ENCODE results near the gene PCBP3. TPM values are rescaled to one million over a fixed set of nuclear protein-coding genes. Genes with fewer than 3 reads are reported as not detected.

PCBP3 gene
- total RNA-seq, 6 experiments from 2014 or later: 0.37 to 1.5 (median 0.69) TPM

DNA sequence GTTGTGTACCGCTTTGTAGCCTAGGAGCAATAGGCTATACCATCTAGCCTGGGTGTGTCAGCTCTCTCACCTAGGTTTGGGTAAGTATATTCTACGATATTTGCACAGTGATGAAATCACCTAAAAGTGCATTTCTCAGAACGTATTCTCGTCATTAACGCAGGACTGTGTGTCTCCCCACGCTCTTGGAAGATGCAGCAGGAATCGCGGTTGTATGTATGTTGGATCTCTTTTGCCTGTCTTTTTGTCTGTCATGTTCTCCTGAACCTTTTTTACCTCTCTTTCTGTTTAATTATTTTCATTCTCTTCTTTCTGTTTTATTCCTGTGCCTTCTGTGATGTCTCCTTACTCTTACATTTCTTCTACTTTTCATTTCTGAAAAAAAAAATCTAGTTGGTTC, 197.5 kb downstream of the PCBP3 start:
- DNase-seq (no peak), ATAC-seq (no peak)
- Histone ChIP-seq H3K4me1 (no peaks in the 10 kb centered on the region), H3K27ac (no peak overlapping the region), H3K36me3 (no peaks in the 10 kb centered on the region), H3K9me3 (peaks cover 0 to 4% (median 0%) of the 10 kb centered on the region in 4 donors), H3K27me3 (no peaks in the 10 kb centered on the region), H3K4me3 (no peak overlapping the region)
- TF ChIP-seq, protein P1, sequence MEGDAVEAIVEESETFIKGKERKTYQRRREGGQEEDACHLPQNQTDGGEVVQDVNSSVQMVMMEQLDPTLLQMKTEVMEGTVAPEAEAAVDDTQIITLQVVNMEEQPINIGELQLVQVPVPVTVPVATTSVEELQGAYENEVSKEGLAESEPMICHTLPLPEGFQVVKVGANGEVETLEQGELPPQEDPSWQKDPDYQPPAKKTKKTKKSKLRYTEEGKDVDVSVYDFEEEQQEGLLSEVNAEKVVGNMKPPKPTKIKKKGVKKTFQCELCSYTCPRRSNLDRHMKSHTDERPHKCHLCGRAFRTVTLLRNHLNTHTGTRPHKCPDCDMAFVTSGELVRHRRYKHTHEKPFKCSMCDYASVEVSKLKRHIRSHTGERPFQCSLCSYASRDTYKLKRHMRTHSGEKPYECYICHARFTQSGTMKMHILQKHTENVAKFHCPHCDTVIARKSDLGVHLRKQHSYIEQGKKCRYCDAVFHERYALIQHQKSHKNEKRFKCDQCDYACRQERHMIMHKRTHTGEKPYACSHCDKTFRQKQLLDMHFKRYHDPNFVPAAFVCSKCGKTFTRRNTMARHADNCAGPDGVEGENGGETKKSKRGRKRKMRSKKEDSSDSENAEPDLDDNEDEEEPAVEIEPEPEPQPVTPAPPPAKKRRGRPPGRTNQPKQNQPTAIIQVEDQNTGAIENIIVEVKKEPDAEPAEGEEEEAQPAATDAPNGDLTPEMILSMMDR (IDR thresholded peaks at IDR 0.05): no peak
- TF ChIP-seq POLR2A (IDR thresholded peaks at IDR 0.05): no peak
- 71% methylated on average over 6 of the region's 8 CpGs for WGBS (ENCODE audit: insufficient coverage, low coverage, low lambda C conversion rate, missing lambda C conversion rate)
- intact Hi-C loops (cut with DNase I): no loop called here

DNA sequence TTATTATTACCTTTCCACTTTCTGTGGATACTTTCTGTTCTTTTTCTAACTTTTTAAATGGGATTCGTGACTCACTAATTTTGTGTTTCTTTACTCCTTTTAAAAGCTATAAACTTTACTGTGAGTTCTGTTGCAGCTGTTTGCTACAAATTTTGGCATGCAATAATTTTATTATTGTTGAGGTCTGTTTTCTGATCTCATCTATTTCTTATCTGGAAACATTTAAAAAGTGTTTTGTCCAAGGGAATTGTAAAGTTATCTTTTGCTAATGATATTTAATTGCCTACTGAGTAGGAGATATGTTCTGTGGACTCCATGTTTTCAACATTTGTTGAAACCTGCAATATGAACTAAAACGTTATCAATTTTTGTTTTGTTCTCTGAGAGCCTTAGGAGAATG, 199.9 kb downstream of the PCBP3 start:
- 60% methylated on average over 2 of the region's 2 CpGs for WGBS (ENCODE audit: insufficient coverage, low coverage, low lambda C conversion rate, missing lambda C conversion rate)
- H3K9me3 ChIP-seq: peaks cover 0 to 4% (median 0%) of the 10 kb centered on the region in 4 donors
- intact Hi-C loops (cut with DNase I): no loop called here
- TF ChIP-seq, protein P1 (IDR thresholded peaks at IDR 0.05): no peak
- no peak for TF ChIP-seq POLR2A (IDR thresholded peaks at IDR 0.05)
- H3K4me1 ChIP-seq: no peaks in the 10 kb centered on the region
- H3K36me3 ChIP-seq: no peaks in the 10 kb centered on the region
- DNase-seq: no peak
- no peak overlapping the region for H3K27ac ChIP-seq
- ATAC-seq: no peak
- no peaks in the 10 kb centered on the region for H3K27me3 ChIP-seq
- no peak overlapping the region for H3K4me3 ChIP-seq

DNA sequence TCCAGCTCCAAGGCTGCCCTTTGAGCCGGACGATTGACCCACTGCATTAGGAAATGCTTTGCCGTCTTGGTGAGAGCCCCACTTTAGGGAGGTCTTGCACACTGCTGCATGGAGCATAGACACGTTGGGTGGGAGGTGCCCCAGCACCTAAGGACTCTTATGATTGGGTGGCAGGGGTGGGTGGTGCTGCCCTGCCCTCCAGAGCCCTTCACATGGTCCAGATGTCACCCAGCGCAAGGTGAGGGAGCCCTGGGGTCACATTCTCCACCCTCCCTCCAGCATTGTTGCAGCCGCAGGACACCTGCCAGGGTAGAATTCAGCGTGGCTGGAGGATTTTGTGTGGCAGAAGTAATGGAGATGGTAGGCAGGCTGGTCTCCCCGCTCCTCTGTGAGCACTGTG, 200.7 kb downstream of the PCBP3 start:
- Histone ChIP-seq H3K27ac (no peak overlapping the region), H3K36me3 (no peaks in the 10 kb centered on the region), H3K4me3 (no peak overlapping the region), H3K4me1 (no peaks in the 10 kb centered on the region), H3K9me3 (peaks cover 0 to 4% (median 0%) of the 10 kb centered on the region in 4 donors), H3K27me3 (no peaks in the 10 kb centered on the region)
- ATAC-seq (no peak), DNase-seq (no peak)
- TF ChIP-seq, protein P1 (IDR thresholded peaks at IDR 0.05): no peak
- TF ChIP-seq POLR2A (IDR thresholded peaks at IDR 0.05): no peak
- whole genome bisulfite sequencing (ENCODE audit: insufficient coverage, low coverage, low lambda C conversion rate, missing lambda C conversion rate): 67% methylated on average over 5 of the region's 8 CpGs
- intact Hi-C loops (cut with DNase I): no loop called here

DNA sequence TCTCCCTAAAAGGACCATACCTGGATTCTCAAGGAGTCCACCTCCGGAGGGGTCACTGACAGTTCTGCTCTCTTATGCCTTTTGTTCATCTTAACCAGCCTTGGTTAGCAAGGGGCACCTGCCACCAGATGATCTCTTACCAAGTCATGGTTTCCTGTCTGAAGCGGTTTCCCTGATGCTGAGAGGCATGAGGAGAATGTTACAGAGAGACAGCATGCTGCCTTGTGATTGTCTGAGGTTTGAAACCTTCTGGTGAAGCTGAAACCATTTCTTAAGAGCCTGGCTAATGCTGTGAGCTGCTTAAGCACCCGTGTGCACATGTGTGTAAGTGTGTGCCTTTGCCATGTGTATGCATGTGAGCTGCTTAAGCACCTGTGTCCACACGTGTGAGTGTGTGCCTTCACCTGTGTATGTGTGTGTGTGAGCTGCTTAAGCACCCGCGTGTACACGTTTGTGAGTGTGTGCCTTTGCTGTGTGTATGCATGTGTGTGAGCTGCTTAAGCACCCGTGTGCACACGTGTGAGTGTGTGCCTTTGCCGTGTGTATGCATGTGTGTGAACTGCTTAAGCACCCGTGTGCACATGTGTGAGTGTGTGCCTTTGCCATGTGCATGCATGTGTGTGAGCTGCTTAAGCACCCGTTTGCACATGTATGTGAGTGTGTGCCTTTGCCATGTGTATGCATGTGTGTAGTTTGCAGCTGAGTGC, 201.7 kb downstream of the PCBP3 start:
- intact Hi-C loops (cut with DNase I): no loop called here
- no peak overlapping the region for H3K27ac ChIP-seq
- WGBS (ENCODE audit: insufficient coverage, low coverage, low lambda C conversion rate, missing lambda C conversion rate): 38% methylated on average over 3 of the region's 12 CpGs
- H3K36me3 ChIP-seq: no peaks in the 10 kb centered on the region
- no peak for DNase-seq
- no peaks in the 10 kb centered on the region for H3K27me3 ChIP-seq
- no peak for ATAC-seq
- TF ChIP-seq, protein P1 (IDR thresholded peaks at IDR 0.05): no peak
- no peak for TF ChIP-seq POLR2A (IDR thresholded peaks at IDR 0.05)
- peaks cover 0 to 4% (median 0%) of the 10 kb centered on the region in 4 donors for H3K9me3 ChIP-seq
- H3K4me3 ChIP-seq: no peak overlapping the region
- no peaks in the 10 kb centered on the region for H3K4me1 ChIP-seq

All from right lobe of liver (tissue), 6 donors.